Measurements from ENCODE around the gene SLC2A5. TPM values are rescaled to one million over a fixed set of nuclear protein-coding genes. Genes with fewer than 3 reads are reported as not detected.

The SLC2A5 gene
- polyA plus RNA-seq, 3 donors, result 0.75 to 1.3 (median 0.81) TPM

DNA sequence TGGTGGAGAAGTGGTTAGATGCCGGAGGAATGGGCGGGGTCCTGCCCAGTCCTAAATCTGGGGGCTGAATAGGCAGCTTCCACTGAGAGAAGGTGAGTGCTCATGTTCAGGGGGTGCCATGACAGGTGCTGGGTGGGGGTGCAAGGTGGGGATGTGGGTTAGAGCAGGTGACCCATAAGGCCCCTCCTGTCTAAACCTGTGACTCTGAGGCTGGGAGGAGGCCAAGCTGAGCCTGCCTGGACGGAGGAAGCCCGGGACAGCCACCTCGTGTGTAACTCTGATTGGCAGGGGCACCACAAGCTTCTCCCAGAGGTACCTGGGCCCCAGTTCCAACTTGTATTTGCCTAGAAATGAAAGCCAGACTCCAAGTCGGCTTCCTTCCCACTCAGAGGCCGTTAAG, 48.8 kb upstream of the SLC2A5 start:
- H3K9ac ChIP-seq (ENCODE audit: insufficient read depth, low read length, poor library complexity, severe bottlenecking), result no peak overlapping the region
- no peaks in the 10 kb centered on the region for H3K27me3 ChIP-seq (ENCODE audit: control insufficient read depth in 2 of 2, insufficient read depth in 2 of 2, low read length in 2 of 2)
- TF ChIP-seq, protein P1, sequence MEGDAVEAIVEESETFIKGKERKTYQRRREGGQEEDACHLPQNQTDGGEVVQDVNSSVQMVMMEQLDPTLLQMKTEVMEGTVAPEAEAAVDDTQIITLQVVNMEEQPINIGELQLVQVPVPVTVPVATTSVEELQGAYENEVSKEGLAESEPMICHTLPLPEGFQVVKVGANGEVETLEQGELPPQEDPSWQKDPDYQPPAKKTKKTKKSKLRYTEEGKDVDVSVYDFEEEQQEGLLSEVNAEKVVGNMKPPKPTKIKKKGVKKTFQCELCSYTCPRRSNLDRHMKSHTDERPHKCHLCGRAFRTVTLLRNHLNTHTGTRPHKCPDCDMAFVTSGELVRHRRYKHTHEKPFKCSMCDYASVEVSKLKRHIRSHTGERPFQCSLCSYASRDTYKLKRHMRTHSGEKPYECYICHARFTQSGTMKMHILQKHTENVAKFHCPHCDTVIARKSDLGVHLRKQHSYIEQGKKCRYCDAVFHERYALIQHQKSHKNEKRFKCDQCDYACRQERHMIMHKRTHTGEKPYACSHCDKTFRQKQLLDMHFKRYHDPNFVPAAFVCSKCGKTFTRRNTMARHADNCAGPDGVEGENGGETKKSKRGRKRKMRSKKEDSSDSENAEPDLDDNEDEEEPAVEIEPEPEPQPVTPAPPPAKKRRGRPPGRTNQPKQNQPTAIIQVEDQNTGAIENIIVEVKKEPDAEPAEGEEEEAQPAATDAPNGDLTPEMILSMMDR (IDR thresholded peaks at IDR 0.05), result no peak
- H3K4me1 ChIP-seq (ENCODE audit: control insufficient read depth in 1 of 2, insufficient read depth in 2 of 2, low read length in 2 of 2), result peaks cover 14 to 25% of the 10 kb centered on the region in 2 donors
- no peaks in the 10 kb centered on the region for H4K20me1 ChIP-seq (ENCODE audit: insufficient read depth, low read length)
- no peaks in the 10 kb centered on the region for H3K36me3 ChIP-seq (replicated peaks in 1 of 2; ENCODE audit: control insufficient read depth in 1 of 2, insufficient read depth in 2 of 2, low read length in 2 of 2)
- peaks cover 2 to 3% of the 10 kb centered on the region in 2 donors for H3K36me3 Mint-ChIP-seq
- H3K27ac Mint-ChIP-seq, result no peak overlapping the region
- DNase-seq, result no peak
- no peaks in the 10 kb centered on the region for H3K9me3 ChIP-seq (replicated peaks in 1 of 2; ENCODE audit: control insufficient read depth in 1 of 2, insufficient read depth in 1 of 2, low read length in 2 of 2)
- no peak overlapping the region for H3K4me2 ChIP-seq (replicated peaks; ENCODE audit: extremely low read depth, low read length, poor library complexity, severe bottlenecking)
- 90% methylated on average over 5 of the region's 7 CpGs for WGBS (ENCODE audit: insufficient coverage)
- H2AFZ ChIP-seq (ENCODE audit: insufficient read depth, low read depth, low read length, poor library complexity, severe bottlenecking), result no peak overlapping the region
- no peaks in the 10 kb centered on the region for H3K79me2 ChIP-seq (ENCODE audit: insufficient read depth, low read length)
- H3K4me3 ChIP-seq (replicated peaks in 1 of 3; ENCODE audit: low read depth in 2 of 3, low read length in 3 of 3), result no peak overlapping the region
- H3K4me3 Mint-ChIP-seq, result no peak overlapping the region
- H3K27me3 Mint-ChIP-seq (ENCODE audit: low read depth in 3 of 3), result peaks cover 0 to 2% (median 0%) of the 10 kb centered on the region in 3 donors
- peaks cover 0 to 5% (median 0%) of the 10 kb centered on the region in 7 donors for H3K9me3 Mint-ChIP-seq
- intact Hi-C loops (cut with micrococcal nuclease), result no loop called here
- no peak overlapping the region for H3K27ac ChIP-seq (ENCODE audit: low read depth in 1 of 2, low read length in 2 of 2)
- peaks cover 25% of the 10 kb centered on the region for H3K4me1 Mint-ChIP-seq

DNA sequence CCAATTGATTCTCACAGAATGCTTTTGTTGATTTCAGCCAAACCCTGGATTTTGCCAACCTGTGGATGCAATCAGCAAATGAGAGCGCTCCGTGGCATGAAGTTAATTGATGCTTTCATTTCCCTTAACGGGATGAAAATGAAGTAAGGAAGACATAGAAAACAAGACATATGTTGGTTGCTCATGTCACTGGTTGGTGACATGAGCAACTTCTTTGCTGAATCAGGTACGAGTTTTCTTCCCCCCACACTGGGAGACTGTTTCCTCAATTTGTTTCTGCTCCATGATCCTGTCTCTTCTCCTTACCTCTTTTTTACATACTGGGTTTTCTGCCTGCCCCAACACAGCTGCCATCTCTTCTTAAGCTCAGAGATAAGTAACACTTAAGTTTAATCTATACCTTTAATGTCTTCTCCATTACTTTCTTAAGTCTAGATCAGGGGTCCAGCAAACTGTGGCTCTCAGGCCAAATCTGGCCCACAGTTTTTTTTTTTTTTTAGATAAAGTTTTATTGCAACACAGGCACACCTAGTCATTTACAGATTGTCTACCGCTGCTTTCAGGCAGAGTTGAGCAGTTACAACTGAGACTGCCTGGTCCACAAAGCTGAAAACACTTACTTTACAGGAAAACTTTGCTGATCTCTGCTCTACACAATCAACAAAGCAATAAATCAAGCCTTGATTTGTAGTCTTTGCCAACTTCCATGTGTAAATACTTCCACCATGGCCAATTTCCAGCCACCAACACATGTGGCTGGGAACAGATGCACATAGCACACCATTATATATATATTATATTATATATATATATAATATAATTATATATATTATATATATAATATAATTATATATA, 46.1 kb upstream of the SLC2A5 start:
- H3K27me3 Mint-ChIP-seq (ENCODE audit: low read depth in 3 of 3), result peaks cover 0 to 2% (median 0%) of the 10 kb centered on the region in 3 donors
- Histone ChIP-seq H4K20me1 (ENCODE audit: insufficient read depth, low read length) (no peaks in the 10 kb centered on the region), H3K27ac (ENCODE audit: low read depth in 1 of 2, low read length in 2 of 2) (no peak overlapping the region), H3K9me3 (replicated peaks in 1 of 2; ENCODE audit: control insufficient read depth in 1 of 2, insufficient read depth in 1 of 2, low read length in 2 of 2) (no peaks in the 10 kb centered on the region), H3K4me2 (replicated peaks; ENCODE audit: extremely low read depth, low read length, poor library complexity, severe bottlenecking) (no peak overlapping the region), H3K79me2 (ENCODE audit: insufficient read depth, low read length) (no peaks in the 10 kb centered on the region), H3K4me1 (ENCODE audit: control insufficient read depth in 1 of 2, insufficient read depth in 2 of 2, low read length in 2 of 2) (peaks cover 11 to 14% of the 10 kb centered on the region in 2 donors), H3K9ac (ENCODE audit: insufficient read depth, low read length, poor library complexity, severe bottlenecking) (no peak overlapping the region), H2AFZ (ENCODE audit: insufficient read depth, low read depth, low read length, poor library complexity, severe bottlenecking) (no peak overlapping the region), H3K36me3 (replicated peaks in 1 of 2; ENCODE audit: control insufficient read depth in 1 of 2, insufficient read depth in 2 of 2, low read length in 2 of 2) (no peaks in the 10 kb centered on the region), H3K4me3 (replicated peaks in 1 of 3; ENCODE audit: low read depth in 2 of 3, low read length in 3 of 3) (no peak overlapping the region), H3K27me3 (ENCODE audit: control insufficient read depth in 2 of 2, insufficient read depth in 2 of 2, low read length in 2 of 2) (no peaks in the 10 kb centered on the region)
- TF ChIP-seq, protein P1 (IDR thresholded peaks at IDR 0.05), result no peak
- no peak overlapping the region for H3K4me3 Mint-ChIP-seq
- WGBS (ENCODE audit: insufficient coverage), result no CpG with 5 or more reads among the region's 5 CpGs
- H3K36me3 Mint-ChIP-seq, result peaks cover 2 to 14% of the 10 kb centered on the region in 2 donors
- intact Hi-C loops (cut with micrococcal nuclease), result no loop called here
- peaks cover 22% of the 10 kb centered on the region for H3K4me1 Mint-ChIP-seq
- H3K9me3 Mint-ChIP-seq, result no peaks in the 10 kb centered on the region
- DNase-seq, result no peak
- H3K27ac Mint-ChIP-seq, result no peak overlapping the region
